ENCODE measurements around the gene FAM120C. TPM values are rescaled to one million over a fixed set of nuclear protein-coding genes. Genes with fewer than 3 reads are reported as not detected.

The FAM120C gene
- total RNA-seq, 1 experiment from 2014 or later, result 8.2 TPM

DNA sequence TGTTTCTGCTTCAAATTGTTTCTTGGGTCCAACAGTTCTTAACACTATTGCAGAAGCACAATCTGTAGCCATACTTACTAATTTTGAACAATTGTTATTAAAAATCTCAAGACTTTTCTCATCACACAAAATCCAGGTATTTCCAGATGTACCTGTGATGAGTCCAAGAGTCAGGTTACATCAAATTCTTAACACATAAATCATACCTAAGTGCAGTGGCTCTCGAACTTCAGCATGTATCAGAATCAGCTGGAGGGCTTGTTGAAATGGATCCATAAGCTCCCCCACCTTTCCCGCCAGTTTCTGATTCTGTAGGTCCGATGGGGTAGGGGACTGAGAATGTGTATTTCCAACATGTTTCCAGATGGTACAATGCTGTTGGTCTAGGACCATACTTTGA, 10.6 kb downstream of the FAM120C start:
- ATAC-seq, result no peak
- CTCF ChIA-PET, result no interaction called here

DNA sequence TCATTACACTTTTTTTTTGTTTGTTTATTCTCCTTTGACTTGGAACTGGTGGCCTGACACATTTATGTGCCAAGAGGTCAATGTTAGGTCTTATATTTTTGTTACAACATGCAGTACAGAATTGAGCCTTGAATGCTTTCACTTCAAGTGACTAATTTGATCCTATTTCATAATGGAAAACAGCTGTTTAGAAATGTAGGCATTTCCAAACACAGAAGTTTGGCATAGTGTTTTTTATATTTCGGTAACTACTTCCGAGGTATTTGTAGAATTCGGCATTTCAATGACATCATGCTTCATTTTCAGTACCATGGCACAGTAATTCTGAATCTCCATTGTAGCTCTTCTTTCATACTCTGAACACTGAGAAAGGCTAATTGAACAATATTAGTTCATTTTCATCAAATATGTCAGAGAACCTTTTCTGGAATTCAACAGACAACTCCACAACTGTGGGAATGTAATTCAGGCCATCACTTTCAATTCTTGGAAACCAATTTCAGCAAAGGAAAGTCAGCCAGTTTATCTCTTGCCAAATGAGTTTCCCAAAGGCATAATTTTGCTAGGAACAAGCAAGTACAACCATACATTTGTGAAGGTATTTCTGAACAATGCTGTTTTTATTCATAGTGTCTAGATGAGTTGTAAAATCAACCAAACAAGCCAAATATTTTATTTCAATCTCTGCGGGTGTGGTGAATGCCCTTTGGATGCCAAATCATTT, 11.4 kb downstream of the FAM120C start:
- CTCF ChIA-PET, result no interaction called here
- POLR2A ChIA-PET (ENCODE audit: unreplicated experiment), result no interaction called here

More for the DNA sequence above, 10.6 kb downstream of the FAM120C start:
- H3K27ac ChIP-seq (ENCODE audit: low read length), result no peak overlapping the region
- POLR2A ChIA-PET (ENCODE audit: unreplicated experiment), result no interaction called here
- H3K4me1 ChIP-seq (ENCODE audit: insufficient read depth, low read length), result peaks cover 9% of the 10 kb centered on the region
- no TSS peak for BruUV-seq (replicated peaks)
- DNase-seq, result peak; percentile 25
- H3K4me2 ChIP-seq (ENCODE audit: low read length), result no peak overlapping the region
- H3F3A ChIP-seq (ENCODE audit: low read length, unreplicated experiment), result no peaks in the 10 kb centered on the region
- no peak overlapping the region for H3K9ac ChIP-seq (ENCODE audit: low read length)
- no peaks in the 10 kb centered on the region for H4K20me1 ChIP-seq (ENCODE audit: low read length)
- no peaks in the 10 kb centered on the region for H3K9me2 ChIP-seq (replicated peaks; ENCODE audit: low read length)
- H3K79me2 ChIP-seq (ENCODE audit: low read length), result peaks cover 38% of the 10 kb centered on the region
- no peak overlapping the region for H2AFZ ChIP-seq (ENCODE audit: low read length)
- H3K4me3 ChIP-seq (ENCODE audit: low read length), result no peak overlapping the region
- TF ChIP-seq EZH2 (IDR thresholded peaks at IDR 0.05; ENCODE audit: low read length, unreplicated experiment), result no peak
- TF ChIP-seq EZH2phosphoT487 (IDR thresholded peaks at IDR 0.05; ENCODE audit: borderline replicate concordance, low read length), result no peak
- TF ChIP-seq, protein P1, sequence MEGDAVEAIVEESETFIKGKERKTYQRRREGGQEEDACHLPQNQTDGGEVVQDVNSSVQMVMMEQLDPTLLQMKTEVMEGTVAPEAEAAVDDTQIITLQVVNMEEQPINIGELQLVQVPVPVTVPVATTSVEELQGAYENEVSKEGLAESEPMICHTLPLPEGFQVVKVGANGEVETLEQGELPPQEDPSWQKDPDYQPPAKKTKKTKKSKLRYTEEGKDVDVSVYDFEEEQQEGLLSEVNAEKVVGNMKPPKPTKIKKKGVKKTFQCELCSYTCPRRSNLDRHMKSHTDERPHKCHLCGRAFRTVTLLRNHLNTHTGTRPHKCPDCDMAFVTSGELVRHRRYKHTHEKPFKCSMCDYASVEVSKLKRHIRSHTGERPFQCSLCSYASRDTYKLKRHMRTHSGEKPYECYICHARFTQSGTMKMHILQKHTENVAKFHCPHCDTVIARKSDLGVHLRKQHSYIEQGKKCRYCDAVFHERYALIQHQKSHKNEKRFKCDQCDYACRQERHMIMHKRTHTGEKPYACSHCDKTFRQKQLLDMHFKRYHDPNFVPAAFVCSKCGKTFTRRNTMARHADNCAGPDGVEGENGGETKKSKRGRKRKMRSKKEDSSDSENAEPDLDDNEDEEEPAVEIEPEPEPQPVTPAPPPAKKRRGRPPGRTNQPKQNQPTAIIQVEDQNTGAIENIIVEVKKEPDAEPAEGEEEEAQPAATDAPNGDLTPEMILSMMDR (conservative IDR thresholded peaks at IDR 0.05; ENCODE audit: low read depth, low read length), result no peak
- no peaks in the 10 kb centered on the region for H3K9me3 ChIP-seq (ENCODE audit: low read length)
- H3K27me3 ChIP-seq (ENCODE audit: low read length), result no peaks in the 10 kb centered on the region
- H3K36me3 ChIP-seq (ENCODE audit: low read depth, low read length), result peaks cover 16% of the 10 kb centered on the region
- intact Hi-C loops (cut with micrococcal nuclease), result no loop called here

More for the DNA sequence above, 11.4 kb downstream of the FAM120C start:
- Histone ChIP-seq H4K20me1 (ENCODE audit: low read length) (no peaks in the 10 kb centered on the region), H3K4me2 (ENCODE audit: low read length) (no peak overlapping the region), H3K27me3 (ENCODE audit: low read length) (no peaks in the 10 kb centered on the region), H3K9ac (ENCODE audit: low read length) (no peak overlapping the region), H3K4me3 (ENCODE audit: low read length) (no peak overlapping the region), H3F3A (ENCODE audit: low read length, unreplicated experiment) (no peaks in the 10 kb centered on the region), H3K79me2 (ENCODE audit: low read length) (peaks cover 31% of the 10 kb centered on the region), H2AFZ (ENCODE audit: low read length) (no peak overlapping the region), H3K27ac (ENCODE audit: low read length) (no peak overlapping the region), H3K36me3 (ENCODE audit: low read depth, low read length) (peaks cover 10% of the 10 kb centered on the region; the same call in 1 of the 2 replicates), H3K4me1 (ENCODE audit: insufficient read depth, low read length) (peaks cover 3% of the 10 kb centered on the region; the same call in 1 of the 2 replicates), H3K9me2 (replicated peaks; ENCODE audit: low read length) (no peaks in the 10 kb centered on the region), H3K9me3 (ENCODE audit: low read length) (no peaks in the 10 kb centered on the region)
- no TSS peak for BruUV-seq (replicated peaks)
- ATAC-seq (no peak), DNase-seq (no peak)
- intact Hi-C loops (cut with micrococcal nuclease), result no loop called here
- TF ChIP-seq EZH2 (IDR thresholded peaks at IDR 0.05; ENCODE audit: low read length, unreplicated experiment), result no peak
- TF ChIP-seq, protein P1 (conservative IDR thresholded peaks at IDR 0.05; ENCODE audit: low read depth, low read length), result no peak
- no peak for TF ChIP-seq EZH2phosphoT487 (IDR thresholded peaks at IDR 0.05; ENCODE audit: borderline replicate concordance, low read length)

All from PC-3 (cell line).